B cell (primary cell): ENCODE data around the gene SUGP1. TPM values are rescaled to one million over a fixed set of nuclear protein-coding genes. Genes with fewer than 3 reads are reported as not detected.

Experiments
- ATAC-seq: fragments of 200-7000 bp; cut with Tn5 transposase; one replicate; pipeline ENCODE4 v1.10.0; 2021; ENCODE audit warnings: low read depth, mild to moderate bottlenecking, moderate number of reproducible peaks, moderate library complexity
- CTCF ChIA-PET: fragments of 350-600 bp; sonication (Branson Sonifier 250); formaldehyde crosslinking; loops from one replicate; lab custom pipeline; 2021; ENCODE audit warnings: antibody characterized with exemption, inconsistent platforms; lab: Charles Lee
- POLR2A ChIA-PET: fragments of 350-600 bp; sonication (Branson Sonifier 250); formaldehyde crosslinking; loops from one replicate; lab custom pipeline; 2021; ENCODE audit warnings: antibody characterized with exemption; lab: Charles Lee
- DNase-seq: peaks from one replicate; pipeline ENCODE4 v3.0.0; 2013
- H2AFZ ChIP-seq: 2 replicates; pipeline ENCODE4 v1.6.1; 2012; ENCODE audit warnings: mild to moderate bottlenecking, low read depth, low read length; ENCODE audit not compliant: insufficient read depth, poor library complexity, severe bottlenecking
- H3K27ac ChIP-seq, 2 donors: 1 replicate in 1 of 2; 2 replicates in 1 of 2; pipeline ENCODE4 v1.5.1; 2012 to 2013; ENCODE audit warnings: low read length in 2 of 2, mild to moderate bottlenecking in 2 of 2, moderate library complexity in 1 of 2
- H3K27me3 ChIP-seq, 4 experiments: fragments of 200-600 bp in 1 of 4; sonication (generic) in 1 of 4; replicated peaks in 1 of 4; 1 replicate in 2 of 4; 2 replicates in 2 of 4; pipeline versions ENCODE4 v1.6.1 to v1.7.0; 2013 to 2016; ENCODE audit warnings: low read length in 3 of 4, mild to moderate bottlenecking in 2 of 4, mixed read lengths in 1 of 4, moderate library complexity in 1 of 4; ENCODE audit not compliant: insufficient read depth in 4 of 4, control insufficient read depth in 3 of 4; ENCODE audit errors: control extremely low read depth in 1 of 4
- H3K36me3 ChIP-seq, 2 experiments: replicated peaks in 1 of 2; 1 replicate in 1 of 2; 2 replicates in 1 of 2; pipeline versions ENCODE4 v1.6.1 to v1.7.1; 2013; ENCODE audit warnings: low read length in 1 of 2; ENCODE audit not compliant: insufficient read depth in 2 of 2, control insufficient read depth in 1 of 2; ENCODE audit errors: control extremely low read depth in 1 of 2, extremely low read depth in 1 of 2
- H3K4me1 ChIP-seq, 2 donors: fragments of 200-600 bp in 1 of 2; sonication (generic) in 1 of 2; 1 replicate in 1 of 2; 2 replicates in 1 of 2; pipeline versions ENCODE4 v1.5.1 to v1.6.1; 2013 to 2017; ENCODE audit warnings: low read length in 2 of 2; ENCODE audit not compliant: control insufficient read depth in 2 of 2, insufficient read depth in 2 of 2
- H3K4me2 ChIP-seq: replicated peaks from 2 replicates; pipeline ENCODE3; 2012; ENCODE audit warnings: mild to moderate bottlenecking, low read depth, low read length; ENCODE audit not compliant: poor library complexity, severe bottlenecking
- H3K4me3 ChIP-seq, 5 experiments: fragments of 200-600 bp in 1 of 5; sonication (generic) in 1 of 5; 1 replicate in 3 of 5; 2 replicates in 2 of 5; pipeline versions ENCODE4 v1.5.1 to v1.7.0; 2011 to 2016; ENCODE audit warnings: low read length in 4 of 5, mild to moderate bottlenecking in 4 of 5, low read depth in 2 of 5, control low read depth in 1 of 5, moderate library complexity in 1 of 5; ENCODE audit not compliant: insufficient read depth in 1 of 5; ENCODE audit errors: control extremely low read depth in 1 of 5, extremely low read depth in 1 of 5
- H3K79me2 ChIP-seq: fragments of 200-600 bp; sonication (generic); one replicate; pipeline ENCODE4 v1.6.0; 2016; ENCODE audit warnings: low read length; ENCODE audit not compliant: control insufficient read depth, insufficient read depth
- H3K9ac ChIP-seq: fragments of 200-600 bp; sonication (generic); 2 replicates; pipeline ENCODE4 v1.6.1; 2017; ENCODE audit warnings: mild to moderate bottlenecking, low read length, moderate library complexity
- H3K9me3 ChIP-seq, 3 donors: one replicate each; pipeline versions ENCODE4 v1.6.1 to v1.7.1; 2013; ENCODE audit warnings: low read length in 2 of 3; ENCODE audit not compliant: control insufficient read depth in 2 of 3, insufficient read depth in 1 of 3; ENCODE audit errors: control extremely low read depth in 1 of 3
- H4K20me1 ChIP-seq: 2 replicates; pipeline ENCODE4 v1.6.0; 2012; ENCODE audit warnings: mild to moderate bottlenecking, low read length; ENCODE audit not compliant: insufficient read depth, control insufficient read depth, poor library complexity, severe bottlenecking
- H3K27ac Mint-ChIP-seq: one replicate; pipeline ENCODE4 v1.8.0; 2021; ENCODE audit warnings: mixed read lengths
- H3K27me3 Mint-ChIP-seq: one replicate; pipeline ENCODE4 v1.8.0; 2021; ENCODE audit warnings: mixed read lengths
- H3K4me1 Mint-ChIP-seq: one replicate; pipeline ENCODE4 v1.8.0; 2021; ENCODE audit warnings: mixed read lengths
- H3K4me3 Mint-ChIP-seq: one replicate; pipeline ENCODE4 v1.8.0; 2021; ENCODE audit warnings: mixed read lengths
- H3K9me3 Mint-ChIP-seq: one replicate; pipeline ENCODE4 v1.8.0; 2022; ENCODE audit warnings: mixed read lengths; ENCODE audit not compliant: insufficient read depth
- CTCF ChIP-seq: fragments of 200-600 bp; IDR thresholded peaks from one replicate; pipeline ENCODE4 v1.8.0; 2022; ENCODE audit warnings: antibody characterized with exemption, mild to moderate bottlenecking
- EZH2 ChIP-seq: IDR thresholded peaks from 2 replicates; pipeline ENCODE4 v1.6.1; 2012; ENCODE audit warnings: borderline replicate concordance, low read depth, mild to moderate bottlenecking, moderate library complexity, low read length; ENCODE audit not compliant: insufficient read depth, poor library complexity, severe bottlenecking
- WGBS: methylation state at CpG from one replicate; pipeline ENCODE4 v1.1.5; 2013; ENCODE audit warnings: missing lambda C conversion rate; ENCODE audit not compliant: insufficient coverage; 5-methylcytosine and 5-hydroxymethylcytosine counted together
- intact Hi-C: fragments of 100-400 bp; cut with micrococcal nuclease; formaldehyde crosslinking; loops from one replicate; pipeline ENCODE4 v1.10.0; 2022
- polyA plus RNA-seq: library from polyadenylated mRNA; depleted of rRNA; stranded (reverse); fragments of >200 nt; gene quantifications from 2 replicates; pipeline ENCODE4 v1.2.3, GENCODE V29; 2012
- total RNA-seq, 2 donors: library from RNA; stranded (reverse); fragments of 120-200 nt in 1 of 2; gene quantifications; 1 replicate in 1 of 2; 2 replicates in 1 of 2; pipeline versions ENCODE4 v1.2.3 to v1.2.4, GENCODE V29; 2013 to 2022

Gene SUGP1
- total and polyA plus RNA-seq, 2 donors (not counting 1 experiment from before 2014, with no cell fraction given) = 61.3 to 86.9 TPM

- ChIA-PET CTCF (no interaction called here), POLR2A (no interaction called here)
- Histone ChIP-seq H3K27ac (no peak overlapping the region), H3K36me3 (peaks cover 0 to under 1% of the 10 kb centered on the region in 2 experiments), H3K79me2 (no peaks in the 10 kb centered on the region), H2AFZ (no peak overlapping the region), H4K20me1 (no peaks in the 10 kb centered on the region), H3K4me1 (peaks cover 0 to 5% of the 10 kb centered on the region in 2 donors), H3K4me3 (no peak overlapping the region), H3K9ac (no peak overlapping the region), H3K4me2 (no peak overlapping the region), H3K9me3 (peaks cover 0 to 4% (median 0%) of the 10 kb centered on the region in 3 donors), H3K27me3 (peaks cover 0 to 23% (median 0%) of the 10 kb centered on the region in 4 experiments)
- intact Hi-C loops = no loop called here
- WGBS = 88% methylated on average over 9 of the region's 18 CpGs
- H3K9me3 Mint-ChIP-seq = no peaks in the 10 kb centered on the region
- no peak for ATAC-seq
- no peak overlapping the region for H3K4me3 Mint-ChIP-seq
- TF ChIP-seq EZH2 (no peak), CTCF (no peak)
- no peak for DNase-seq
- H3K27ac Mint-ChIP-seq = no peak overlapping the region
- peaks cover 26% of the 10 kb centered on the region for H3K27me3 Mint-ChIP-seq
- peaks cover 5% of the 10 kb centered on the region for H3K4me1 Mint-ChIP-seq
These were observed 50.2 kb downstream of the SUGP1 start for GRCh38 chr19:19269952-19270694.
